ENCODE measurements around the gene OR5AC2. TPM values are rescaled to one million over a fixed set of nuclear protein-coding genes. Genes with fewer than 3 reads are reported as not detected.

OR5AC2 gene
- total RNA-seq, 2 donors from 2014 or later: not detected

DNA sequence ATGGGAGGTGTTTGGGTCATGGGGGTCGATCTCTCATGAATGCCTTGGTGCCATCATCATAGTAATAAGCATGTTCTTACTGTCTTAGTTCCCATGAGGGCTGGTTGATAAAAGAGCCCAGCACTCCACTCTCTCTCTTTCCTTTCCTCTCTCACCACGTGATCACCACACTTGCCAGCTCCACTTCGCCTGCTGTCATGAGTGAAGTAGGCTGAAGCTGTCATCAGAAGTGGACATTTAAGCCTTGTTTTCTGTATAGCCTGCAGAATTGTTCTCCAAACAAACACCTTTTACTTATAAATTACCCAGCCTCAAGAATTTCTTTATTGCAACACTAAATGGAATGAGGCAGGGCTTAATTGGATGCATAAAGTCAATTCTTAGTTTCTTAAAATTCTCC is 49.7 kb downstream of the OR5AC2 start:
- no peak for DNase-seq
- Histone ChIP-seq H3K9me3 (ENCODE audit: control insufficient read depth, low read length) (no peaks in the 10 kb centered on the region), H3K9ac (ENCODE audit: extremely low read depth, low read length, poor library complexity, severe bottlenecking) (no peak overlapping the region), H3K4me1 (ENCODE audit: control insufficient read depth, insufficient read depth, low read length) (no peaks in the 10 kb centered on the region), H3K27ac (ENCODE audit: low read depth, low read length) (no peak overlapping the region), H3K36me3 (ENCODE audit: control insufficient read depth, insufficient read depth, low read length) (no peaks in the 10 kb centered on the region), H3K4me3 (ENCODE audit: low read length) (no peak overlapping the region), H3K27me3 (ENCODE audit: control insufficient read depth, insufficient read depth, low read length, poor library complexity, severe bottlenecking) (no peaks in the 10 kb centered on the region)
- H3K27me3 Mint-ChIP-seq (ENCODE audit: insufficient read depth): no peaks in the 10 kb centered on the region
- H3K4me1 Mint-ChIP-seq: peaks cover 8% of the 10 kb centered on the region
- no peak overlapping the region for H3K4me3 Mint-ChIP-seq
- H3K36me3 Mint-ChIP-seq (ENCODE audit: low read depth): no peaks in the 10 kb centered on the region
- H3K9me3 Mint-ChIP-seq: no peaks in the 10 kb centered on the region
- no peak for TF ChIP-seq CTCF (conservative IDR thresholded peaks at IDR 0.05)
- no peak overlapping the region for H3K27ac Mint-ChIP-seq
- 90 to 100% methylated on average over 1 to 3 of the region's 3 CpGs for WGBS, 2 experiments (ENCODE audit: insufficient coverage in 1 of 2, insufficient read length in 1 of 2)

Other genes starting within 250 kb of the OR5AC2 start
- gene RIOX2, start 114.7 kb upstream of the OR5AC2 start, total RNA-seq: 10 to 100 TPM; 12.5 to 13.6 TPM
- not detected for gene GABRR3, start 51.9 kb upstream of the OR5AC2 start, total RNA-seq
- gene OR5H1, start 43.5 kb downstream of the OR5AC2 start, total RNA-seq: under 1 TPM; 0.09 to 0.22 TPM
- not detected for gene OR5H14, start 60.3 kb downstream of the OR5AC2 start, total RNA-seq
- gene OR5H15, start 79.5 kb downstream of the OR5AC2 start, total RNA-seq: not detected
- not detected for gene OR5H6, start 177.1 kb downstream of the OR5AC2 start, total RNA-seq
- gene OR5H2, start 195.3 kb downstream of the OR5AC2 start, total RNA-seq: not detected

All from endodermal cell (in vitro differentiated cells).